ENCODE results near the gene NRF1.

Gene NRF1

DNA sequence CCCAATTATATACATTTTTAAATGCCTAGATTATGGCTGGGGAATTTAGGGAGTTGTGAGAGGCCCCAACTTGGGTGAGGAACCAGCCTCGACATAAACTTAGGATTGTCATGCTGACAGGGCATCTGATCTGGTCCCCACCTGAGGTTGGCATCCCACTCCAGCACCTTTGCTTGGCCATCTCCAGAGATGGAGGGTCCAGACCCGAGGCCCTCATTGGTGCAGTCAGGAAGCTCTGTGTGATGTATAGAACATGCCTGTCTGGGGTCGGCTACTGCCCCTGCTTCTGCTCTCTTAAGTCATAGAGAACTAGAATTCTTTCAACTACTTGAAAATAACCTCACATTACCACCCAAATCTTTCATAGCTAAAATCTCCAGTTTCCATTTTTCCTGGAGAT lies 153.8 kb downstream of the NRF1 start:
- Histone ChIP-seq H3K27ac (no peak overlapping the region), H2AFZ (no peak overlapping the region), H3K79me2 (no peaks in the 10 kb centered on the region), H3K36me3 (ENCODE audit: control insufficient read depth, insufficient read depth, low read length) (no peaks in the 10 kb centered on the region), H3K9ac (no peak overlapping the region), H3K4me2 (ENCODE audit: low read length) (no peak overlapping the region), H3K27me3 (ENCODE audit: control insufficient read depth, insufficient read depth, low read length) (no peaks in the 10 kb centered on the region), H3K9me3 (ENCODE audit: control insufficient read depth, low read length) (no peaks in the 10 kb centered on the region), H3K4me3 (ENCODE audit: low read depth, low read length) (no peak overlapping the region), H3K4me1 (no peaks in the 10 kb centered on the region)
- no peak for TF ChIP-seq CTCF (IDR thresholded peaks at IDR 0.05)

DNA sequence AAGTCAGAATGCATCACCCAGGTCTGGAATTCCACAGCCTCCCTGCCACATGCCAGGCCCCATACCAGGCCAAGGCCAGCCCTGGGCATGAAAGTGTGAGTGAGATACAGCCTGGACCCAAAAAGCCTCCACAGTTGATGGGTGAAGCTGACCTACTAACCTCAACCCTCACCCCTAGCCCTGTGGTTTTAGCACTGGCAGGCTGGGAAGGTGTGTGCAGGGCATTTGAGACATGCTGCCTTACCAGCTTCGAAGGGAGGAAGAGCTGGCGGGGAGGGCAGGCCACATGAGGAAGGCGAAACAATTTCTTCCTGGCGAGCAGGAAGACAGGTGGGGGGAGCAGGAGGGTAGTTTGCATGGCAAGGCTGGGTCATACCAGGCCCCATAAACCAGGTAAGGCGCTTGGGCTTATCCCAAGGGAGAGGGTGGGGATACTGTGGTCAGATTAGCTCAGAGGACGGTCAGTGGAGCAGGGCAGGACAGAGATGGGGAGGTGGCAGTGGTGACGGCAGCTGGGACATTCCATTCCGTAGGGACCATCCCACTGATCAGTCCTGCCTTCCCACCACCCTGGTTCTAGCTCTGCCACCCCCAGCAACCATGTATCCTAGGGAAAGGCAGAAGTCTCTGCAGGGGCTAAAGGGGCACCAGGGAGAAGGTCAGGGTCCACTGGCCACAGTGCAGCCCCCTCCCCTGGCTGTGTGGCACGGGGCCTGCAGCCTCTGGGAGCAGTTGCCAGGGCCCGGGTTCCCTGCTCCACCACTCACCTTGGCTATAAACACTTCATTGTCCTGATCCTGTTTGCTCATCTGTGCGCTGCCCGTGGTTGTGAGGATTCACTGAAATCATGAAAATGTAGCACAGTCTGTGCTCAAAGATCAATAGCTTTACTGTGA lies 155.8 kb downstream of the NRF1 start:
- no peaks in the 10 kb centered on the region for H3K27me3 ChIP-seq (ENCODE audit: control insufficient read depth, insufficient read depth, low read length)
- no peaks in the 10 kb centered on the region for H3K9me3 ChIP-seq (ENCODE audit: control insufficient read depth, low read length)
- no peak overlapping the region for H2AFZ ChIP-seq
- no peak overlapping the region for H3K4me3 ChIP-seq (ENCODE audit: low read depth, low read length)
- no peak for TF ChIP-seq CTCF (IDR thresholded peaks at IDR 0.05)
- no peaks in the 10 kb centered on the region for H3K4me1 ChIP-seq
- H3K79me2 ChIP-seq, result no peaks in the 10 kb centered on the region
- H3K9ac ChIP-seq, result no peak overlapping the region
- H3K27ac ChIP-seq, result no peak overlapping the region
- H3K4me2 ChIP-seq (ENCODE audit: low read length), result no peak overlapping the region
- H3K36me3 ChIP-seq (ENCODE audit: control insufficient read depth, insufficient read depth, low read length), result no peaks in the 10 kb centered on the region

DNA sequence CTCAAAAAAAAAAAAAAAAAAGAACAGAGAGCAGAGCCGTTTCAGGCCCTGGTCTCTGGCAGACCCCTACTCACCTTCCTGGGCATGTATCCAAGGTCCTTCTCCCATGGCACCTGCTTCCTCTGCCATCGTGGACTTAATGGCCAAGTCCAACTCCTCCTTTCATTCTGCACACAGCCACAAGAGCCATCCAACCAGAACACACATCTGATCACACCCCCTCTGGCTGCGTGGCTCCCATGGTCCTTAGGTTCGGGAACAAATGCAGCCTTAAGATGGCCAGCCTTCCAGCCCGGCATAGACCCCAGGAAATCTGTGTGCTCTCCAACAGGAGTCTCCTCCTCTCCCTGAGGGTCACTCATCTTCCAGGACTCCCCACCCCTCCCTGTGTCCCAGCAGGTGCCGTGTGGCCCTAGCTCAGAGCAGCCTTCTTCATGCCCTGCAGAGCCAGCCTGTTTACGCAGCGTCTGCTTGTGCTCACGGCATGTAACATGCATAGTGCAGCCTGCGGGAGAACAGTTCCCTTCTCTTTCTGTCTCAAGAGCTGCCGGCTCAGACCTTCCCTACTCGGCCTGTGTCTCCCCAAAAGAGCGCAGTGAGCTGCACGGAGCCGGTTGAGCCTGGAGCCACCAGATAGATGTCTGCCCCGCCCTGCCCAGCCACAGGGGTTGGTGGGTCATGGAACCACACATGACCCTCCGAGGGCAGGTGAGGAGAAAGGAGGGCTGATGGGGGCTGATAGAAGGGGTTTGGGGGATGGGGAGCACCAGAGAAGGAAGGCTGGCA lies 157.3 kb downstream of the NRF1 start:
- TF ChIP-seq CTCF (IDR thresholded peaks at IDR 0.05), result no peak

GRCh38 chr7:129769400-129769774 lies 157.9 kb downstream of the NRF1 start:
- Histone ChIP-seq H2AFZ (no peak overlapping the region), H3K9ac (no peak overlapping the region), H3K4me1 (no peaks in the 10 kb centered on the region), H3K4me3 (ENCODE audit: low read depth, low read length) (no peak overlapping the region), H3K4me2 (ENCODE audit: low read length) (no peak overlapping the region), H3K79me2 (no peaks in the 10 kb centered on the region), H3K36me3 (ENCODE audit: control insufficient read depth, insufficient read depth, low read length) (no peaks in the 10 kb centered on the region), H3K27ac (no peak overlapping the region), H3K9me3 (ENCODE audit: control insufficient read depth, low read length) (no peaks in the 10 kb centered on the region), H3K27me3 (ENCODE audit: control insufficient read depth, insufficient read depth, low read length) (no peaks in the 10 kb centered on the region)
- TF ChIP-seq CTCF (IDR thresholded peaks at IDR 0.05), result no peak

More for the DNA sequence above, 157.3 kb downstream of the NRF1 start:
- Histone ChIP-seq H3K79me2 (no peaks in the 10 kb centered on the region), H3K4me1 (no peaks in the 10 kb centered on the region), H3K27me3 (ENCODE audit: control insufficient read depth, insufficient read depth, low read length) (no peaks in the 10 kb centered on the region), H3K36me3 (ENCODE audit: control insufficient read depth, insufficient read depth, low read length) (no peaks in the 10 kb centered on the region), H3K9ac (no peak overlapping the region), H3K4me2 (ENCODE audit: low read length) (no peak overlapping the region), H3K9me3 (ENCODE audit: control insufficient read depth, low read length) (no peaks in the 10 kb centered on the region), H2AFZ (no peak overlapping the region), H3K4me3 (ENCODE audit: low read depth, low read length) (no peak overlapping the region), H3K27ac (no peak overlapping the region)
